OCI-LY1 (cell line): ENCODE results near the gene CARMIL1.

Experiments used
- H2AFZ ChIP-seq: fragments of 200-600 bp; sonication (generic), shearing (Covaris generic); 2 replicates; pipeline ENCODE4 v1.6.0; 2014; ENCODE audit warnings: antibody characterized with exemption, mild to moderate bottlenecking, low read length
- H3F3A ChIP-seq: fragments of 200-600 bp; sonication (generic), shearing (Covaris generic); 2 replicates; pipeline ENCODE4 v1.6.0; 2014; ENCODE audit warnings: mild to moderate bottlenecking, antibody characterized with exemption, low read length, moderate library complexity; ENCODE audit not compliant: insufficient read depth
- H3K27ac ChIP-seq: fragments of 200-600 bp; sonication (generic); 2 replicates; pipeline ENCODE4 v1.5.1; 2014; ENCODE audit warnings: low read length, mixed run types, mild to moderate bottlenecking, low read depth; ENCODE audit not compliant: poor library complexity, severe bottlenecking
- H3K27me3 ChIP-seq: fragments of 200-600 bp; sonication (generic); 2 replicates; pipeline ENCODE4 v1.6.0; 2014; ENCODE audit warnings: antibody characterized with exemption, mild to moderate bottlenecking, low read length, moderate library complexity; ENCODE audit not compliant: insufficient read depth
- H3K36me3 ChIP-seq: fragments of 200-600 bp; sonication (generic); 2 replicates; pipeline ENCODE4 v1.6.1; 2014; ENCODE audit warnings: mild to moderate bottlenecking, antibody characterized with exemption, low read length, moderate library complexity, mixed read lengths; ENCODE audit not compliant: insufficient read depth
- H3K4me1 ChIP-seq: fragments of 200-600 bp; sonication (generic); 2 replicates; pipeline ENCODE4 v1.5.1; 2014; ENCODE audit warnings: mild to moderate bottlenecking, low read length, moderate library complexity; ENCODE audit not compliant: insufficient read depth, severe bottlenecking
- H3K4me2 ChIP-seq: fragments of 200-600 bp; sonication (generic), shearing (Covaris generic); 2 replicates; pipeline ENCODE4 v1.6.1; 2014; ENCODE audit warnings: low read length
- H3K4me3 ChIP-seq: fragments of 200-600 bp; sonication (generic); 2 replicates; pipeline ENCODE4 v1.5.1; 2014; ENCODE audit warnings: low read length, low read depth, mild to moderate bottlenecking, mixed read lengths; ENCODE audit not compliant: poor library complexity, severe bottlenecking
- H3K79me2 ChIP-seq: fragments of 200-600 bp; shearing (Covaris generic); 2 replicates; pipeline ENCODE4 v1.6.1; 2016; ENCODE audit warnings: mixed run types, low read length, mixed read lengths; ENCODE audit not compliant: insufficient read depth
- H3K9ac ChIP-seq: fragments of 200-600 bp; sonication (generic), shearing (Covaris generic); 2 replicates; pipeline ENCODE4 v1.6.1; 2014; ENCODE audit warnings: mild to moderate bottlenecking, low read length, mixed read lengths
- H3K9me2 ChIP-seq: fragments of 200-600 bp; sonication (generic), shearing (Covaris generic); 2 replicates; pipeline ENCODE4 v1.6.1; 2014; ENCODE audit warnings: low read depth, mild to moderate bottlenecking, low read length, mixed read lengths
- H3K9me3 ChIP-seq: fragments of 200-600 bp; shearing (Covaris generic); 2 replicates; pipeline ENCODE4 v1.6.1; 2014; ENCODE audit warnings: low read length, mixed read lengths
- H4K20me1 ChIP-seq: fragments of 200-600 bp; sonication (generic), shearing (Covaris generic); 2 replicates; pipeline ENCODE4 v1.6.0; 2016; ENCODE audit warnings: mild to moderate bottlenecking, low read length; ENCODE audit not compliant: insufficient read depth
- EZH2 ChIP-seq: fragments of 200-600 bp; sonication (generic), shearing (Covaris generic); IDR thresholded peaks from 2 replicates; pipeline ENCODE4 v1.8.0; 2017; ENCODE audit warnings: borderline replicate concordance, mixed run types, mild to moderate bottlenecking, antibody characterized with exemption, low read length, moderate library complexity, mixed read lengths
- TF ChIP-seq, protein P1 (sequence below): fragments of 200-600 bp; sonication (generic), shearing (Covaris generic); IDR thresholded peaks from 2 replicates; pipeline ENCODE4 v1.5.1; 2017; ENCODE audit warnings: mild to moderate bottlenecking, antibody characterized with exemption, low read length, moderate library complexity, mixed read lengths

CARMIL1 gene

GRCh38 chr6:25463441-25463840, 184.3 kb downstream of the CARMIL1 start:
- no peak overlapping the region for H3K4me3 ChIP-seq
- H3K79me2 ChIP-seq: no peaks in the 10 kb centered on the region
- no peaks in the 10 kb centered on the region for H3K9me3 ChIP-seq
- H3K27ac ChIP-seq: no peak overlapping the region
- no peaks in the 10 kb centered on the region for H3K9me2 ChIP-seq
- TF ChIP-seq EZH2: no peak
- TF ChIP-seq, protein P1, sequence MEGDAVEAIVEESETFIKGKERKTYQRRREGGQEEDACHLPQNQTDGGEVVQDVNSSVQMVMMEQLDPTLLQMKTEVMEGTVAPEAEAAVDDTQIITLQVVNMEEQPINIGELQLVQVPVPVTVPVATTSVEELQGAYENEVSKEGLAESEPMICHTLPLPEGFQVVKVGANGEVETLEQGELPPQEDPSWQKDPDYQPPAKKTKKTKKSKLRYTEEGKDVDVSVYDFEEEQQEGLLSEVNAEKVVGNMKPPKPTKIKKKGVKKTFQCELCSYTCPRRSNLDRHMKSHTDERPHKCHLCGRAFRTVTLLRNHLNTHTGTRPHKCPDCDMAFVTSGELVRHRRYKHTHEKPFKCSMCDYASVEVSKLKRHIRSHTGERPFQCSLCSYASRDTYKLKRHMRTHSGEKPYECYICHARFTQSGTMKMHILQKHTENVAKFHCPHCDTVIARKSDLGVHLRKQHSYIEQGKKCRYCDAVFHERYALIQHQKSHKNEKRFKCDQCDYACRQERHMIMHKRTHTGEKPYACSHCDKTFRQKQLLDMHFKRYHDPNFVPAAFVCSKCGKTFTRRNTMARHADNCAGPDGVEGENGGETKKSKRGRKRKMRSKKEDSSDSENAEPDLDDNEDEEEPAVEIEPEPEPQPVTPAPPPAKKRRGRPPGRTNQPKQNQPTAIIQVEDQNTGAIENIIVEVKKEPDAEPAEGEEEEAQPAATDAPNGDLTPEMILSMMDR: no peak
- H2AFZ ChIP-seq: no peak overlapping the region
- no peak overlapping the region for H3K9ac ChIP-seq
- H3F3A ChIP-seq: no peaks in the 10 kb centered on the region
- H3K4me1 ChIP-seq: peaks cover 14% of the 10 kb centered on the region
- H3K27me3 ChIP-seq: no peaks in the 10 kb centered on the region
- H3K4me2 ChIP-seq: no peak overlapping the region
- no peaks in the 10 kb centered on the region for H4K20me1 ChIP-seq
- peaks cover 5% of the 10 kb centered on the region; the same call in 1 of the 2 replicates for H3K36me3 ChIP-seq

DNA sequence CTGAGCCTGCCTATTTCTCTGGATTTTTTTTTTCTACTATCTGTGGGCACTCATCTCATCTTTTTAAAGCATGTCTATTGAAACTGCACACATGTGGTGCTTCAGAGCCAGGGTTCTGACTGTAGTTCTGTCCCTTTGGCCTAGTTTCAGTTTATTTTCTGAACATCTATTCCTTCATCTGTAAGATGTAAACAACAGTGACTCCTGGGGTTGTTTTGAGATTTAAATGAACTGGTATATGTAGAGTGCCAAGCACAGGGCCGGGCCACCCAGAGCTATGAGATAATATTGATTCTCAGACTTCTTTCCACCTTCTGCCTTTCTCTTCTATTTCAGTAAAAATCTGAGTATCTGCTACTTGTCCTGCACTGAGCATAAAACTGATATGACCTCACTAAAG, 185.1 kb downstream of the CARMIL1 start:
- Histone ChIP-seq H3K9me3 (no peaks in the 10 kb centered on the region), H3K27me3 (no peaks in the 10 kb centered on the region), H3K36me3 (peaks cover 5% of the 10 kb centered on the region; the same call in 1 of the 2 replicates), H3F3A (no peaks in the 10 kb centered on the region), H3K9me2 (no peaks in the 10 kb centered on the region), H3K27ac (no peak overlapping the region), H3K79me2 (no peaks in the 10 kb centered on the region), H3K4me3 (no peak overlapping the region), H3K9ac (no peak overlapping the region), H4K20me1 (no peaks in the 10 kb centered on the region), H2AFZ (no peak overlapping the region), H3K4me2 (no peak overlapping the region), H3K4me1 (peaks cover 14% of the 10 kb centered on the region)
- no peak for TF ChIP-seq EZH2
- TF ChIP-seq, protein P1: no peak

DNA sequence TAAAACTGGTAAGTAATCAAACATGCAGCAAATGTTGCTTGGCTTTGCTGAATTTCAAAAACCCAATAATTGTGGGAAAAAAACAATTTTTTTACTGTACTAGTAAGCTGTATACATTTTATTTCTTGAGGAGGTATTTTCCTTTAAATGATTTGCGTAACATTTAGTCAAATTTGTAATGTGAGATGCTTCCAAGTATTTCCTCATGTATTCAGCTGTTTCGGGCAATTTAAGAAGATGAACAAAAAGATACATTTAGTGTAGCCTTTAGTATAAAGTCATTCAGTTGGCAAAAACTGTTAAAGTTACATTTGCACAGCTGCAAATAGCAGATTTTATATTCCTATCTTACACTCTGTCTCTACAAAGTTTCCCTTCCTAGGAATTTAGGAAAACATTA, 186.8 kb downstream of the CARMIL1 start:
- Histone ChIP-seq H3K9me3 (no peaks in the 10 kb centered on the region), H3K79me2 (no peaks in the 10 kb centered on the region), H3K9me2 (no peaks in the 10 kb centered on the region), H2AFZ (no peak overlapping the region), H4K20me1 (no peaks in the 10 kb centered on the region), H3K9ac (no peak overlapping the region), H3K27me3 (no peaks in the 10 kb centered on the region), H3K27ac (no peak overlapping the region), H3K4me2 (no peak overlapping the region), H3K4me1 (peaks cover 14% of the 10 kb centered on the region), H3K4me3 (no peak overlapping the region), H3K36me3 (peaks cover 3% of the 10 kb centered on the region; the same call in 1 of the 2 replicates), H3F3A (no peaks in the 10 kb centered on the region)
- TF ChIP-seq EZH2: no peak
- TF ChIP-seq, protein P1: no peak
